GM12892 (cell line): ENCODE data around the gene IQCK.

Experiments used
- POLR2A ChIP-seq: IDR thresholded peaks from 2 replicates; pipeline ENCODE4 v1.6.1; 2011; ENCODE audit warnings: low read depth, low read length, control low read depth
- POLR2AphosphoS5 ChIP-seq: IDR thresholded peaks from 2 replicates; pipeline ENCODE4 v1.6.1; 2011; ENCODE audit warnings: low read depth, low read length, control low read depth
- TAF1 ChIP-seq: IDR thresholded peaks from 2 replicates; pipeline ENCODE4 v1.6.1; 2011; ENCODE audit warnings: low read depth, mild to moderate bottlenecking, control low read depth, low read length, borderline replicate concordance

DNA sequence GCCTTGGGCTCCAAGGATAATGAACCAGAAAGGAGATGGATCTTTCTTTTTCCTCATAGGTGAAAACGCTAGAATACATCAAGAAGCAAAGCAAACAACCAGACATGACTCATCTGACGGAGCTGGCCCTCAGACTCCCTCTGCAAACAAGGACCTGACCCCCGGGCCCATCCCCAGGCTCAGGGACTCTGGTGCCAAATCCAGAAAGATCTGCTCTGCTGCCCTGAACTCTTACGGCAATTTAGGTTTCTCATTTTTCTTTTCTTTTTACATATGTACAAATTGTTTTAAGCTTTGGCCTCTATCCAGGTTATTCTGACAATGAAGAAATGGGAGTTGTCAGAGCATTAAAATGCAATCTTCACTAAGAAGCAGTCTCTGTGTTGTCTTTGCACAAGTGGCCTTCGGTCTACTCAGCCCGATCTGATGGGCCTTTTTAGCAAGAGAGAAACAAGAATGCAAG lies 17.7 kb upstream of the IQCK start:
- TF ChIP-seq POLR2A: no peak
- TF ChIP-seq TAF1: no peak
- no peak for TF ChIP-seq POLR2AphosphoS5
